Activated naive CD4-positive, alpha-beta T cell (primary cell): ENCODE results near the gene SHFL.

Source experiments
- DNase-seq, 4 experiments: peaks; one replicate each; lab custom pipeline; 2025; lab: John Stamatoyannopoulos, UW

SHFL gene

GRCh38 chr19:10085641-10086590, at the start of gene SHFL:
SHFL (plus strand) TSS chr19:10086317; CDS start chr19:10086428, 111 bp downstream.
- peak; percentile 43 to 85 (median 60) for DNase-seq

- DNase-seq = no peak
Observed at GRCh38 chr19:10036601-10037071, 49.5 kb upstream of the SHFL start.

GRCh38 chr19:10037367-10037766, 48.8 kb upstream of the SHFL start:
- DNase-seq = no peak

GRCh38 chr19:10037809-10038208, 48.3 kb upstream of the SHFL start:
- DNase-seq = no peak

GRCh38 chr19:10043286-10043927, 42.7 kb upstream of the SHFL start:
- DNase-seq = no peak

- no peak for DNase-seq
Observed at GRCh38 chr19:10044390-10044789, 41.7 kb upstream of the SHFL start.

GRCh38 chr19:10045371-10045770, 40.7 kb upstream of the SHFL start:
- no peak for DNase-seq

GRCh38 chr19:10049626-10050025, 36.5 kb upstream of the SHFL start:
- no peak for DNase-seq

GRCh38 chr19:10052602-10053360, 33.3 kb upstream of the SHFL start:
- DNase-seq = no peak

- DNase-seq = no peak
Observed at GRCh38 chr19:10061717-10062310, 24.3 kb upstream of the SHFL start.

- no peak for DNase-seq
Observed at GRCh38 chr19:10068205-10068604, 17.9 kb upstream of the SHFL start.

- no peak for DNase-seq
Observed at GRCh38 chr19:10069046-10069445, 17.1 kb upstream of the SHFL start.

GRCh38 chr19:10070730-10071446, 15.2 kb upstream of the SHFL start:
- DNase-seq = no peak

- DNase-seq = no peak
Observed at GRCh38 chr19:10074153-10074552, 12.0 kb upstream of the SHFL start.

GRCh38 chr19:10076535-10076934, 9.6 kb upstream of the SHFL start:
- DNase-seq = no peak

GRCh38 chr19:10078329-10078728, 7.8 kb upstream of the SHFL start:
- no peak for DNase-seq

- DNase-seq = no peak
Observed at GRCh38 chr19:10079031-10079453, 7.1 kb upstream of the SHFL start.

- DNase-seq = no peak
Observed at GRCh38 chr19:10083911-10084310, 2.2 kb upstream of the SHFL start.

GRCh38 chr19:10084803-10085202, 1.3 kb upstream of the SHFL start:
- DNase-seq = no peak

GRCh38 chr19:10086591-10087192, 575 bp downstream of the SHFL start:
- DNase-seq = peak in 1 of 4 experiments; percentile 31
